ENCODE results near the gene CLDN6.
A peak's percentile ranks its signal among the peaks of the same experiment; 100 is the strongest.

The CLDN6 gene

DNA sequence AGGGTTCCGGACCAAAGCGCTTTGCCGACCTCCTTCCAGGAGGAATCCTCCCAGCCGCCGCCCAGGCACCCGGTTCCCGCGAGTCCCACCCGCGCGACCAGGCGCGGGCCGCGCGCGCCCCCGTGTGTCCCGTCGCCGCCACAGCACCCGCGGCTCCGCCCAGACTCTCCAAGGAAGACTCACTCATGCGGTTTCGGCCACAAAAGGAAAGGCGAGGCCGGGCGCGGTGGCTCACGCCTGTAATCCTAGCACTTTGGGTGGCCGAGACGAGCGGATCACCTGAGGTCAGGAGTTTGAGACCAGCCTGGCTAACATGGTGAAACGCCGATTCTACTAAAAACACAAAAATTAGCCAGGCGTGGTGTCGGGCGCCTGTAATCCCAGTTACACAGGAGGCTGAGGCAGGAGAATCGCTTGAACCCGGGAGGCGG, 34.3 kb downstream of the CLDN6 start:
- peaks cover 23 to 31% of the 10 kb centered on the region in 2 experiments for H3K4me1 ChIP-seq (ENCODE audit: control insufficient read depth in 1 of 2, insufficient read depth in 2 of 2, low read length in 2 of 2)
- H3K4me3 ChIP-seq (ENCODE audit: low read depth, low read length), result no peak overlapping the region
- WGBS (ENCODE audit: extremely low coverage, insufficient coverage, insufficient read length), result no CpG with 5 or more reads among the region's 42 CpGs
- H3K9me3 ChIP-seq (ENCODE audit: insufficient read depth, low read depth, low read length), result no peaks in the 10 kb centered on the region
- no peak overlapping the region for H3K27ac ChIP-seq (ENCODE audit: low read depth, low read length)
- no peak overlapping the region for H3K9ac ChIP-seq (ENCODE audit: low read length)
- no peak overlapping the region for H2BK12ac ChIP-seq (ENCODE audit: low read length)
- H3K4ac ChIP-seq (ENCODE audit: low read depth, low read length), result no peak overlapping the region
- H3K18ac ChIP-seq (ENCODE audit: low read length), result no peak overlapping the region
- H2AFZ ChIP-seq (ENCODE audit: insufficient read depth, low read length, poor library complexity), result peak overlapping the region; percentile 83
- no peak overlapping the region for H3K23ac ChIP-seq (ENCODE audit: low read length)
- no peak overlapping the region for H2BK5ac ChIP-seq (ENCODE audit: low read depth, low read length, poor library complexity)
- peak overlapping the region; percentile 59 for H3K4me2 ChIP-seq (ENCODE audit: low read length)
- DNase-seq, result peak; percentile 78 to 93
- no peak overlapping the region for H4K91ac ChIP-seq (ENCODE audit: low read depth, low read length)
- H4K8ac ChIP-seq (ENCODE audit: low read depth, low read length), result peak overlapping the region; percentile 65
- peaks cover 15% of the 10 kb centered on the region for H3K79me1 ChIP-seq (ENCODE audit: low read length)
- peaks cover 10% of the 10 kb centered on the region for H3K79me2 ChIP-seq (ENCODE audit: control insufficient read depth, insufficient read depth, low read length, poor library complexity)
- no peak overlapping the region for H4K12ac ChIP-seq (ENCODE audit: low read depth, low read length)
- no peak overlapping the region for H3K14ac ChIP-seq (ENCODE audit: low read length)
- H2BK120ac ChIP-seq (ENCODE audit: insufficient read depth, low read length, poor library complexity), result no peak overlapping the region
- no peaks in the 10 kb centered on the region for H3K27me3 ChIP-seq (ENCODE audit: insufficient read depth, low read length)
- H3K36me3 ChIP-seq (ENCODE audit: control insufficient read depth in 1 of 2, insufficient read depth in 2 of 2, low read length in 2 of 2), result no peaks in the 10 kb centered on the region
- H2AK5ac ChIP-seq (ENCODE audit: low read length), result no peak overlapping the region

DNA sequence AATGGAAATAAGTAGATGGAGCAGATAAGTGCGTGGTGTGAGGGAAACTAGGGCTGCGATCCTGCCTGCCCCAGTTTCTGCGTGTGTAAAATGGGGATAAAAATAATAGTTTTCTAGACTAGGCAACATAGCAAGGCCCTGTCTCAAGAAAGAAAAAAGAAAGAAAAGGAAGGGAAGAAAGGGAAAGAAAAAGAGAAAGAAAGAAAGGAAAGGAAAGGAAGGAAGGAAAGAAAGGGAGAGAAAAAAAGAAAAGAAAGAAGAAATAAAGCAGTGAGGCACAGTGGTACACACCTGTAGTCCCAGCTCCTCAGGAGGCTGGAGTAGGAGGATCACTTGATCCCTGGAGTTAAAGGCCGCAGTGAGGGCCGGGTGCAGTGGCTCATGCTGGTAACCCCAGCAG, 35.6 kb downstream of the CLDN6 start:
- Histone ChIP-seq H3K4me2 (ENCODE audit: low read length) (no peak overlapping the region), H3K4me1 (ENCODE audit: control insufficient read depth in 1 of 2, insufficient read depth in 2 of 2, low read length in 2 of 2) (peaks cover 20 to 25% of the 10 kb centered on the region in 2 experiments), H3K27ac (ENCODE audit: low read depth, low read length) (no peak overlapping the region), H4K91ac (ENCODE audit: low read depth, low read length) (no peak overlapping the region), H2BK12ac (ENCODE audit: low read length) (no peak overlapping the region), H3K9me3 (ENCODE audit: insufficient read depth, low read depth, low read length) (no peaks in the 10 kb centered on the region), H3K23ac (ENCODE audit: low read length) (no peak overlapping the region), H3K18ac (ENCODE audit: low read length) (no peak overlapping the region), H3K4ac (ENCODE audit: low read depth, low read length) (no peak overlapping the region), H3K36me3 (ENCODE audit: control insufficient read depth in 1 of 2, insufficient read depth in 2 of 2, low read length in 2 of 2) (peaks cover 4 to 9% of the 10 kb centered on the region in 2 experiments), H4K8ac (ENCODE audit: low read depth, low read length) (no peak overlapping the region), H3K4me3 (ENCODE audit: low read depth, low read length) (no peak overlapping the region), H2AK5ac (ENCODE audit: low read length) (no peak overlapping the region), H3K79me2 (ENCODE audit: control insufficient read depth, insufficient read depth, low read length, poor library complexity) (peaks cover 10% of the 10 kb centered on the region), H2AFZ (ENCODE audit: insufficient read depth, low read length, poor library complexity) (no peak overlapping the region), H3K27me3 (ENCODE audit: insufficient read depth, low read length) (no peaks in the 10 kb centered on the region), H3K9ac (ENCODE audit: low read length) (no peak overlapping the region), H3K14ac (ENCODE audit: low read length) (no peak overlapping the region), H2BK5ac (ENCODE audit: low read depth, low read length, poor library complexity) (no peak overlapping the region), H2BK120ac (ENCODE audit: insufficient read depth, low read length, poor library complexity) (no peak overlapping the region), H3K79me1 (ENCODE audit: low read length) (peaks cover 15% of the 10 kb centered on the region), H4K12ac (ENCODE audit: low read depth, low read length) (no peak overlapping the region)
- whole genome bisulfite sequencing (ENCODE audit: extremely low coverage, insufficient coverage, insufficient read length), result no CpG with 5 or more reads among the region's 5 CpGs
- DNase-seq, result no peak

DNA sequence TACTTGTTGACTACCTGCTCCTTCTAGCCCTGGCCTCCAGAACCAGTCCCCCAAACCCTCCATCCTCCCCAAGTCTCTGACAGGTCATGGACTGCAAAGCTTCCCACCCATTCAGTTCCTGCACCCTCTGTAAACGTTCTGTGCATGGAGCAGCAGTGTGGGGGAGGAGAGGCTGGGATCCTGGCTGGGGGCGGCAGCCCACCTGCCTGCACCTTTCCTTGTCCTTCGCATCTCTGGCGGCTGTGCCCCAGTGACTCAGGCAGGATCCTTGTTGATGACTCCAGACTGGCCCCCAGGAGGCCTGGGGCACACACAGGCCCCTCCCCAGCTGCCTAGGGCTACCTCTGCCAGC, 36.1 kb downstream of the CLDN6 start:
- Histone ChIP-seq H3K27ac (ENCODE audit: low read depth, low read length) (peak overlapping the region; percentile 31), H4K91ac (ENCODE audit: low read depth, low read length) (no peak overlapping the region), H2BK12ac (ENCODE audit: low read length) (no peak overlapping the region), H2AFZ (ENCODE audit: insufficient read depth, low read length, poor library complexity) (no peak overlapping the region), H3K27me3 (ENCODE audit: insufficient read depth, low read length) (no peaks in the 10 kb centered on the region), H3K9ac (ENCODE audit: low read length) (no peak overlapping the region), H2AK5ac (ENCODE audit: low read length) (no peak overlapping the region), H3K4me3 (ENCODE audit: low read depth, low read length) (no peak overlapping the region), H3K4ac (ENCODE audit: low read depth, low read length) (no peak overlapping the region), H4K8ac (ENCODE audit: low read depth, low read length) (peak overlapping the region; percentile 100), H2BK5ac (ENCODE audit: low read depth, low read length, poor library complexity) (no peak overlapping the region), H4K12ac (ENCODE audit: low read depth, low read length) (no peak overlapping the region), H3K79me1 (ENCODE audit: low read length) (peaks cover 15% of the 10 kb centered on the region), H3K4me1 (ENCODE audit: control insufficient read depth in 1 of 2, insufficient read depth in 2 of 2, low read length in 2 of 2) (peaks cover 17 to 23% of the 10 kb centered on the region in 2 experiments), H3K9me3 (ENCODE audit: insufficient read depth, low read depth, low read length) (no peaks in the 10 kb centered on the region), H3K14ac (ENCODE audit: low read length) (no peak overlapping the region), H3K23ac (ENCODE audit: low read length) (no peak overlapping the region), H3K4me2 (ENCODE audit: low read length) (no peak overlapping the region), H3K36me3 (ENCODE audit: control insufficient read depth in 1 of 2, insufficient read depth in 2 of 2, low read length in 2 of 2) (peaks cover 6 to 13% of the 10 kb centered on the region in 2 experiments), H3K79me2 (ENCODE audit: control insufficient read depth, insufficient read depth, low read length, poor library complexity) (peaks cover 10% of the 10 kb centered on the region), H3K18ac (ENCODE audit: low read length) (no peak overlapping the region), H2BK120ac (ENCODE audit: insufficient read depth, low read length, poor library complexity) (no peak overlapping the region)
- WGBS (ENCODE audit: extremely low coverage, insufficient coverage, insufficient read length), result no CpG with 5 or more reads among the region's 4 CpGs
- no peak for DNase-seq

DNA sequence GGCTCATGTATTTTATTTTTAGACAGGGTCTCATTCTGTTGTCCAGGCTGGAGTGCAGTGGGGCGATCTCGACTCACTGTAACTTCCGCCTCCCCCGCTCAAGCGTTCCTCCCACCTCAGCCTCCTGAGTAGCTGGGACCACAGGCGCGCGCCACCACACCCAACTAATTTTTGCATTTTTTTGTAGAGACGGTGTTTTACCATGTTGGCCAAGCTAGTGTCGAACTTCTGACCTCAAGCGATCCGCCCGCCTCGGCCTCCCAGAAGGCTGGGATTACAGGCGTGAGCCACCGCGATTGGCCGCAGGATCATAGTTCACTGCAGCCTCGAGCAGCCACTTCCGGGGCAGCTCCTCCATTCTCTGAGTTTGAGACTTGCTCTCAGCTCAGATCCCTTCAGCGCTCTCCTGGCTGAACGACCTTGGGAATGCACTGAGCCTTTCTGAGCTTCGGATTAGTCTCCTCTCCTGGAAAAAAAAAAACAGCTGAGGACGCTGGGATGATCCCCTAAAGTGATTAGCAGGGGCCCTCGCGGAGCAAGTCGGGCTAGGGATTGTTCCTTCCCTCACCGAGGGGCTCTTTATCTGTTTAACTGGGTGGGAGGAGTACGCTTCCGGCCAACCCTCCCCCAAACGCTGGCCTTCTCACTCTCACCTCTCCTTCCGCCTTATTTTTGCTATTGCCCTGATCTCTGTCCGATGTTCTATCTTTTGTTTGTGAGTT, 36.6 kb downstream of the CLDN6 start:
- Histone ChIP-seq H3K9ac (ENCODE audit: low read length) (no peak overlapping the region), H3K23ac (ENCODE audit: low read length) (no peak overlapping the region), H3K9me3 (ENCODE audit: insufficient read depth, low read depth, low read length) (no peaks in the 10 kb centered on the region), H3K79me2 (ENCODE audit: control insufficient read depth, insufficient read depth, low read length, poor library complexity) (peaks cover 10% of the 10 kb centered on the region), H3K4me1 (ENCODE audit: control insufficient read depth in 1 of 2, insufficient read depth in 2 of 2, low read length in 2 of 2) (peaks cover 17 to 23% of the 10 kb centered on the region in 2 experiments), H3K27me3 (ENCODE audit: insufficient read depth, low read length) (no peaks in the 10 kb centered on the region), H2AK5ac (ENCODE audit: low read length) (peak overlapping the region; percentile 99), H3K79me1 (ENCODE audit: low read length) (peaks cover 15% of the 10 kb centered on the region), H3K14ac (ENCODE audit: low read length) (peak overlapping the region; percentile 99), H2BK12ac (ENCODE audit: low read length) (peak overlapping the region; percentile 15), H3K27ac (ENCODE audit: low read depth, low read length) (peak overlapping the region; percentile 31), H3K36me3 (ENCODE audit: control insufficient read depth in 1 of 2, insufficient read depth in 2 of 2, low read length in 2 of 2) (peaks cover 11 to 18% of the 10 kb centered on the region in 2 experiments), H4K91ac (ENCODE audit: low read depth, low read length) (peak overlapping the region; percentile 99), H2BK5ac (ENCODE audit: low read depth, low read length, poor library complexity) (no peak overlapping the region), H2AFZ (ENCODE audit: insufficient read depth, low read length, poor library complexity) (no peak overlapping the region), H4K8ac (ENCODE audit: low read depth, low read length) (peak overlapping the region; percentile 100), H3K18ac (ENCODE audit: low read length) (peak overlapping the region; percentile 100), H3K4me3 (ENCODE audit: low read depth, low read length) (no peak overlapping the region), H3K4me2 (ENCODE audit: low read length) (peak overlapping the region; percentile 96), H2BK120ac (ENCODE audit: insufficient read depth, low read length, poor library complexity) (peak overlapping the region; percentile 97), H4K12ac (ENCODE audit: low read depth, low read length) (peak overlapping the region; percentile 97), H3K4ac (ENCODE audit: low read depth, low read length) (peak overlapping the region; percentile 15)
- no CpG with 5 or more reads among the region's 33 CpGs for WGBS (ENCODE audit: extremely low coverage, insufficient coverage, insufficient read length)
- peak; percentile 10 to 48 for DNase-seq
